Measurements from ENCODE around the gene RPAIN. TPM values are rescaled to one million over a fixed set of nuclear protein-coding genes. Genes with fewer than 3 reads are reported as not detected.

Gene RPAIN
- total and polyA plus RNA-seq, 2 of the 8 experiments (the other 6 are each of a cell fraction or from before 2014, with no cell fraction given): 54.5 to 57.7 TPM

DNA sequence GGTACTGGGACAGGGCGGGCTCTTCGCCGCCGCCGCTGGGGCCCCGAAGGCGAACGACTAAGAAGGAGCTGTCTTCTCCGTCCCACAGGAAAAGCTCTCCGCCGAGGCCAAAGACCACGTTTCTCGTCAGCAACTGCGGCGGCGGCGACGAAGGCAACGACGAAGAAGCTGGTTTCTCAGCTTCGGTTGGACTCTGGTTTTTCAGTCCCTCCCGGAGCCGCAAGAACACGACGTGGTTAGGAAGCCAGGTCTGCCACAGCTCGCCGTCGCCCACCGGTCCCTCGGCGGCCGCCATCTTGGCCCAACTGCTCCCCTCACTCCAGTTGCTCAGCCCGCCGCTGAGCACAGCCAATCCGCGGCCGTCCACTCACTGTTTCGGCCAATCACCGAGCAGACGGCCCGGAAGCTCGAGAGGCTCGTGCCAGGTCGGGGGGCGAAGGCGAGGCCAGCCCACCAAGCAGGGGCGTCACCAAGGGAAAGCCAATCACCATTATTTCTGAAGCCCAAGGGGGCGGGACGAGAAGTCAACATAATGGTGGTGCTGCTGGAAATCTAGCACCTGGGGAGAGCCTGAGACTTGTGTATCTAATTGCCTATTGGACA lies 525 bp upstream of the RPAIN start, which contains the start of gene NUP88 (continued):
- TF ChIP-seq RNF2 (IDR thresholded peaks at IDR 0.05; ENCODE audit: borderline replicate concordance, low read depth, low read length, missing control alignments, poor library complexity, severe bottlenecking) (no peak), SUZ12 (IDR thresholded peaks at IDR 0.05; ENCODE audit: low read length) (no peak), BCL11A (IDR thresholded peaks at IDR 0.05; ENCODE audit: low read depth in 2 of 2, low read length in 2 of 2) (no peak), TAF1 (IDR thresholded peaks at IDR 0.05; ENCODE audit: low read depth, low read length) (peak; percentile 88), CBX5 (IDR thresholded peaks at IDR 0.05; ENCODE audit: low read depth, low read length) (no peak), SIN3A (conservative IDR thresholded peaks at IDR 0.05 in 1 of 2, IDR thresholded peaks at IDR 0.05 in 1 of 2; ENCODE audit: low read depth in 1 of 2, low read length in 2 of 2) (no peak; a peak in 1 of 4 replicates), RFX5 (IDR thresholded peaks at IDR 0.05; ENCODE audit: borderline replicate concordance, low read depth, low read length) (no peak), JUND (IDR thresholded peaks at IDR 0.05; ENCODE audit: low read length) (no peak; the same call in 1 of the 2 replicates), CBX8 (IDR thresholded peaks at IDR 0.05; ENCODE audit: borderline replicate concordance, low read depth, low read length) (no peak), ATF2 (IDR thresholded peaks at IDR 0.05; ENCODE audit: low read length) (no peak), SIX5 (IDR thresholded peaks at IDR 0.05; ENCODE audit: low read depth, low read length) (no peak), KDM1A (IDR thresholded peaks at IDR 0.05; ENCODE audit: borderline replicate concordance, low read length) (no peak), MAFK (IDR thresholded peaks at IDR 0.05; ENCODE audit: low read depth, low read length) (no peak), PHF8 (conservative IDR thresholded peaks at IDR 0.05; ENCODE audit: low read depth, low read length) (peak; percentile 97), RBBP5 (IDR thresholded peaks at IDR 0.05; ENCODE audit: borderline replicate concordance, low read depth, low read length) (peak; percentile 34), TAF7 (optimal IDR thresholded peaks at IDR 0.05; ENCODE audit: borderline replicate concordance, low read depth, low read length) (peak; percentile 43), E2F6 (IDR thresholded peaks at IDR 0.05) (peak; percentile 63), KDM4A (IDR thresholded peaks at IDR 0.05; ENCODE audit: low read depth, low read length, severe bottlenecking) (no peak), RXRA (IDR thresholded peaks at IDR 0.05; ENCODE audit: insufficient read depth, low read depth, low read length) (no peak), BACH1 (IDR thresholded peaks at IDR 0.05; ENCODE audit: low read length) (no peak), SIRT6 (IDR thresholded peaks at IDR 0.05; ENCODE audit: low read length) (no peak), SP4 (IDR thresholded peaks at IDR 0.05; ENCODE audit: low read length) (no peak)

Measured in H1 (cell line).